K562 (cell line): ENCODE results near the gene PLCB3. TPM values are rescaled to one million over a fixed set of nuclear protein-coding genes. Genes with fewer than 3 reads are reported as not detected.

Experiments
- ARID2 ChIP-seq: fragments of 450-650 bp; IDR thresholded peaks from 2 replicates; pipeline ENCODE4 v1.6.1; 2017; ENCODE audit warnings: antibody characterized with exemption, mild to moderate bottlenecking
- BRD9 ChIP-seq: fragments of 450-650 bp; IDR thresholded peaks from 2 replicates; pipeline ENCODE4 v1.6.1; 2018; ENCODE audit warnings: low read depth; ENCODE audit not compliant: partially characterized antibody
- ESRRA ChIP-seq: fragments of 450-650 bp; IDR thresholded peaks from 2 replicates; pipeline ENCODE4 v1.6.1; 2014; ENCODE audit warnings: low read depth, mild to moderate bottlenecking, moderate library complexity, borderline replicate concordance
- MYBL2 ChIP-seq, 2 experiments: fragments of 450-650 bp in 1 of 2; sonication (generic) in 1 of 2; formaldehyde crosslinking in 1 of 2; IDR thresholded peaks; 2 replicates each; pipeline versions ENCODE4 v1.6.1 to v1.8.1; 2017 to 2022; ENCODE audit warnings: borderline replicate concordance in 1 of 2, inconsistent platforms in 1 of 2, low read depth in 1 of 2, mild to moderate bottlenecking in 1 of 2, missing genetic modification reagents in 1 of 2, moderate library complexity in 1 of 2
- NFXL1 ChIP-seq: fragments of 450-650 bp; formaldehyde crosslinking; IDR thresholded peaks from 2 replicates; pipeline ENCODE4 v1.4.0; 2021; ENCODE audit warnings: mild to moderate bottlenecking
- NR1H2 ChIP-seq: sonication (generic); formaldehyde crosslinking; IDR thresholded peaks from 2 replicates; pipeline ENCODE4 v1.4.0; 2020; ENCODE audit warnings: mild to moderate bottlenecking, missing genetic modification reagents
- RHOXF2B ChIP-seq: fragments of 250-450 bp; sonication (Bioruptor Pico); conservative IDR thresholded peaks from 2 replicates; pipeline ENCODE4 v1.5.1; 2021
- SMARCC2 ChIP-seq: fragments of 450-650 bp; IDR thresholded peaks from 2 replicates; pipeline ENCODE4 v1.6.1; 2017; ENCODE audit warnings: antibody characterized with exemption, moderate library complexity, mild to moderate bottlenecking, low read depth
- TBP ChIP-seq: optimal IDR thresholded peaks from 2 replicates; pipeline ENCODE3; 2011; ENCODE audit warnings: low read depth, low read length, improper control_type of control experiment
- ZKSCAN3 ChIP-seq: fragments of 250-450 bp; sonication (Bioruptor Pico); IDR thresholded peaks from 2 replicates; pipeline ENCODE4 v1.4.0; 2020
- ZNF124 ChIP-seq: sonication (generic); formaldehyde crosslinking; IDR thresholded peaks from 2 replicates; pipeline ENCODE4 v1.8.1; 2022; ENCODE audit warnings: missing genetic modification reagents
- ZNF583 ChIP-seq: fragments of 250-450 bp; sonication (Bioruptor Pico); IDR thresholded peaks from 2 replicates; pipeline ENCODE4 v1.4.0; 2020
- ZNF766 ChIP-seq: fragments of 200-800 bp; sonication (Bioruptor generic); conservative IDR thresholded peaks from 2 replicates; pipeline ENCODE4 v1.6.1; 2016; ENCODE audit warnings: missing genetic modification characterization, missing compliant biosample characterization
- polyA plus RNA-seq, 8 experiments: library from polyadenylated mRNA; depleted of rRNA in 4 of 8; stranded (reverse) in 5 of 8; unstranded in 3 of 8; fragments of >200 nt; fragmentation: Nextera tagmentation in 2 of 8; fragmentation: Illumina TruSeq in 1 of 8; extraction: Ambion mirVana in 2 of 8; extraction: Trizol in 1 of 8; gene quantifications; 2 replicates each; pipeline versions ENCODE4 v1.2.1 to v1.2.3, GENCODE V29; 2011 to 2014; ENCODE audit warnings: inconsistent platforms in 1 of 8, missing spikeins in 1 of 8
- total RNA-seq, 7 experiments: library from RNA; depleted of rRNA in 6 of 7; stranded (reverse); fragments of >200 nt in 6 of 7; fragmentation: Illumina TruSeq in 2 of 7; extraction: Trizol in 2 of 7; gene quantifications; 2 replicates each; pipeline versions ENCODE4 v1.2.1 to v1.2.3, GENCODE V29; 2011 to 2021; ENCODE audit warnings: low replicate concordance in 1 of 7
- TF ChIP-seq, protein P1 (sequence below): fragments of 450-650 bp; formaldehyde crosslinking; IDR thresholded peaks from 2 replicates; pipeline ENCODE4 v1.4.0; 2020; ENCODE audit warnings: mild to moderate bottlenecking, moderate library complexity
- TF ChIP-seq, protein P2 (sequence below), 2 experiments: fragments of 450-650 bp; IDR thresholded peaks; 2 replicates each; pipeline ENCODE4 v1.6.1; 2018; ENCODE audit warnings: mild to moderate bottlenecking in 2 of 2, low read depth in 1 of 2; ENCODE audit not compliant: partially characterized antibody in 2 of 2
- TF ChIP-seq, protein P3 (sequence below): fragments of 250-450 bp; sonication (Bioruptor Pico); IDR thresholded peaks from 2 replicates; pipeline ENCODE4 v1.5.0; 2021
- TF ChIP-seq, protein P4 (sequence below): fragments of 450-650 bp; IDR thresholded peaks from one replicate; pipeline ENCODE4 v1.6.1; 2018; ENCODE audit warnings: mild to moderate bottlenecking, moderate library complexity; ENCODE audit not compliant: partially characterized antibody
- TF ChIP-seq, protein P5 (sequence below): fragments of 450-650 bp; IDR thresholded peaks from 2 replicates; pipeline ENCODE4 v1.6.1; 2017; ENCODE audit warnings: mild to moderate bottlenecking, moderate library complexity

PLCB3 gene
- total and polyA plus RNA-seq, 9 of the 15 experiments (the other 6 are each of a cell fraction or from before 2014, with no cell fraction given), result 0.31 to 44.8 (median 14.6) TPM

DNA sequence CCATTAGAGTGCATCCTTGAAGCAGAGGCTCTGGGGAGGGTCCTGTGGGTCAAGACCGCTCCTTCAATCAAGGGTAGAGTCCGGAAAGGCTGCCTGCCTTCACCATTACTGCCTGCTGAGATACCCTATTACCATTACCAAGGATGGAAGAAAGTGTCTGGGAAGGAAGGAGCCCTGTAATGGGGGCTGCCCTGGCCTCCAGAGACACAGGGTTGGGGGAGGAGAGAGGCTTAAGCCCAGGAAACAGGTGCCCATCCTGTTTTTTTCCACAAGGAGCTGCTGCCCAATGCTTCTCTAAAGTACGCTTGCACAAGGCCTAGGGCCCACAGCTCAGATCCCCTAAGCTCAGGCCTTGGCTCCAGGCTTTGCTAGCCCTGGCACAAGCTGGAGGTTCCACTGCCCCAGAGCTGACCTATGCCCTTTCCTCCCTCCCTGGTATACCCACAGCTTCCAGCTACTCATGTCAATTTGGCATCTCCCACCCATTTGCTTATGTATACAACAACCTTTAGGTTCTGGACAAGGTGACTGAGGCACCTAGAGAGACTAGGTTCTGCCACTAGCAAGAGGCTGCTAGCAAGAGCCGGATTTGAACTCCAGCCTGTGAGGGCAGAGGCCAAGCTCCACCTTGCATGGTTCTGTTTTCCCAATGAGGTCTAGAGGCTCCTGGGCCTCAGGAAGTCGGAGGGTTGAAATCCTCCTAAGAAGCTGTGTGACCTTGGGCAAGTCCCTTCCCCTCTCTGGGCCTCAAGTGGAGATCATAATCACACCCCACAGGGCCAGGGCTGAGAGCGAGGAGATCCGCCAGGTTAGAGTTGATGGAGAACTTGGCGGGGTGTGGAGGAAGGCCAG is 1.5 kb upstream of the PLCB3 start (continued):
- TF ChIP-seq, protein P1, sequence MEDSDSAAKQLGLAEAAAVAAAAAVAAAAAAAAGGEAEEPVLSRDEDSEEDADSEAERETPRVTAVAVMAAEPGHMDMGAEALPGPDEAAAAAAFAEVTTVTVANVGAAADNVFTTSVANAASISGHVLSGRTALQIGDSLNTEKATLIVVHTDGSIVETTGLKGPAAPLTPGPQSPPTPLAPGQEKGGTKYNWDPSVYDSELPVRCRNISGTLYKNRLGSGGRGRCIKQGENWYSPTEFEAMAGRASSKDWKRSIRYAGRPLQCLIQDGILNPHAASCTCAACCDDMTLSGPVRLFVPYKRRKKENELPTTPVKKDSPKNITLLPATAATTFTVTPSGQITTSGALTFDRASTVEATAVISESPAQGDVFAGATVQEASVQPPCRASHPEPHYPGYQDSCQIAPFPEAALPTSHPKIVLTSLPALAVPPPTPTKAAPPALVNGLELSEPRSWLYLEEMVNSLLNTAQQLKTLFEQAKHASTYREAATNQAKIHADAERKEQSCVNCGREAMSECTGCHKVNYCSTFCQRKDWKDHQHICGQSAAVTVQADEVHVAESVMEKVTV (CRISPR knock-in tag), result no peak
- TF ChIP-seq TBP (no peak), ZNF583 (CRISPR knock-in tag) (no peak), MYBL2 (IDR thresholded peaks at IDR 0.05; ENCODE audit: low read depth) (no peak), MYBL2 (CRISPR knock-in tag; IDR thresholded peaks at IDR 0.05; ENCODE audit: borderline replicate concordance) (no peak), ZKSCAN3 (no peak), ARID2 (no peak), RHOXF2B (CRISPR knock-in tag) (no peak), SMARCC2 (no peak), ESRRA (peak; percentile 36; the same call in 1 of the 2 replicates), BRD9 (peak; percentile 84), NR1H2 (CRISPR knock-in tag) (no peak), ZNF766 (no peak), NFXL1 (no peak), ZNF124 (CRISPR knock-in tag) (no peak)
- TF ChIP-seq, protein P2, sequence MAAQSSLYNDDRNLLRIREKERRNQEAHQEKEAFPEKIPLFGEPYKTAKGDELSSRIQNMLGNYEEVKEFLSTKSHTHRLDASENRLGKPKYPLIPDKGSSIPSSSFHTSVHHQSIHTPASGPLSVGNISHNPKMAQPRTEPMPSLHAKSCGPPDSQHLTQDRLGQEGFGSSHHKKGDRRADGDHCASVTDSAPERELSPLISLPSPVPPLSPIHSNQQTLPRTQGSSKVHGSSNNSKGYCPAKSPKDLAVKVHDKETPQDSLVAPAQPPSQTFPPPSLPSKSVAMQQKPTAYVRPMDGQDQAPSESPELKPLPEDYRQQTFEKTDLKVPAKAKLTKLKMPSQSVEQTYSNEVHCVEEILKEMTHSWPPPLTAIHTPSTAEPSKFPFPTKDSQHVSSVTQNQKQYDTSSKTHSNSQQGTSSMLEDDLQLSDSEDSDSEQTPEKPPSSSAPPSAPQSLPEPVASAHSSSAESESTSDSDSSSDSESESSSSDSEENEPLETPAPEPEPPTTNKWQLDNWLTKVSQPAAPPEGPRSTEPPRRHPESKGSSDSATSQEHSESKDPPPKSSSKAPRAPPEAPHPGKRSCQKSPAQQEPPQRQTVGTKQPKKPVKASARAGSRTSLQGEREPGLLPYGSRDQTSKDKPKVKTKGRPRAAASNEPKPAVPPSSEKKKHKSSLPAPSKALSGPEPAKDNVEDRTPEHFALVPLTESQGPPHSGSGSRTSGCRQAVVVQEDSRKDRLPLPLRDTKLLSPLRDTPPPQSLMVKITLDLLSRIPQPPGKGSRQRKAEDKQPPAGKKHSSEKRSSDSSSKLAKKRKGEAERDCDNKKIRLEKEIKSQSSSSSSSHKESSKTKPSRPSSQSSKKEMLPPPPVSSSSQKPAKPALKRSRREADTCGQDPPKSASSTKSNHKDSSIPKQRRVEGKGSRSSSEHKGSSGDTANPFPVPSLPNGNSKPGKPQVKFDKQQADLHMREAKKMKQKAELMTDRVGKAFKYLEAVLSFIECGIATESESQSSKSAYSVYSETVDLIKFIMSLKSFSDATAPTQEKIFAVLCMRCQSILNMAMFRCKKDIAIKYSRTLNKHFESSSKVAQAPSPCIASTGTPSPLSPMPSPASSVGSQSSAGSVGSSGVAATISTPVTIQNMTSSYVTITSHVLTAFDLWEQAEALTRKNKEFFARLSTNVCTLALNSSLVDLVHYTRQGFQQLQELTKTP (IDR thresholded peaks at IDR 0.05; ENCODE audit: low read depth in 1 of 2, partially characterized antibody in 2 of 2), result no peak
- TF ChIP-seq, protein P3, sequence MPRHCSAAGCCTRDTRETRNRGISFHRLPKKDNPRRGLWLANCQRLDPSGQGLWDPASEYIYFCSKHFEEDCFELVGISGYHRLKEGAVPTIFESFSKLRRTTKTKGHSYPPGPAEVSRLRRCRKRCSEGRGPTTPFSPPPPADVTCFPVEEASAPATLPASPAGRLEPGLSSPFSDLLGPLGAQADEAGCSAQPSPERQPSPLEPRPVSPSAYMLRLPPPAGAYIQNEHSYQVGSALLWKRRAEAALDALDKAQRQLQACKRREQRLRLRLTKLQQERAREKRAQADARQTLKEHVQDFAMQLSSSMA (CRISPR knock-in tag), result no peak
- TF ChIP-seq, protein P4, sequence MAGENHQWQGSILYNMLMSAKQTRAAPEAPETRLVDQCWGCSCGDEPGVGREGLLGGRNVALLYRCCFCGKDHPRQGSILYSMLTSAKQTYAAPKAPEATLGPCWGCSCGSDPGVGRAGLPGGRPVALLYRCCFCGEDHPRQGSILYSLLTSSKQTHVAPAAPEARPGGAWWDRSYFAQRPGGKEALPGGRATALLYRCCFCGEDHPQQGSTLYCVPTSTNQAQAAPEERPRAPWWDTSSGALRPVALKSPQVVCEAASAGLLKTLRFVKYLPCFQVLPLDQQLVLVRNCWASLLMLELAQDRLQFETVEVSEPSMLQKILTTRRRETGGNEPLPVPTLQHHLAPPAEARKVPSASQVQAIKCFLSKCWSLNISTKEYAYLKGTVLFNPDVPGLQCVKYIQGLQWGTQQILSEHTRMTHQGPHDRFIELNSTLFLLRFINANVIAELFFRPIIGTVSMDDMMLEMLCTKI, result no peak
- TF ChIP-seq, protein P5, sequence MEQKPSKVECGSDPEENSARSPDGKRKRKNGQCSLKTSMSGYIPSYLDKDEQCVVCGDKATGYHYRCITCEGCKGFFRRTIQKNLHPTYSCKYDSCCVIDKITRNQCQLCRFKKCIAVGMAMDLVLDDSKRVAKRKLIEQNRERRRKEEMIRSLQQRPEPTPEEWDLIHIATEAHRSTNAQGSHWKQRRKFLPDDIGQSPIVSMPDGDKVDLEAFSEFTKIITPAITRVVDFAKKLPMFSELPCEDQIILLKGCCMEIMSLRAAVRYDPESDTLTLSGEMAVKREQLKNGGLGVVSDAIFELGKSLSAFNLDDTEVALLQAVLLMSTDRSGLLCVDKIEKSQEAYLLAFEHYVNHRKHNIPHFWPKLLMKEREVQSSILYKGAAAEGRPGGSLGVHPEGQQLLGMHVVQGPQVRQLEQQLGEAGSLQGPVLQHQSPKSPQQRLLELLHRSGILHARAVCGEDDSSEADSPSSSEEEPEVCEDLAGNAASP, result no peak
